Measurements from ENCODE around the gene TMEM151A.
"Not testable (repeated sequence)": the region's sequence is repeated elsewhere in the genome, so short reads cannot be mapped to it uniquely, and the experiment has no call there.

TMEM151A gene

DNA sequence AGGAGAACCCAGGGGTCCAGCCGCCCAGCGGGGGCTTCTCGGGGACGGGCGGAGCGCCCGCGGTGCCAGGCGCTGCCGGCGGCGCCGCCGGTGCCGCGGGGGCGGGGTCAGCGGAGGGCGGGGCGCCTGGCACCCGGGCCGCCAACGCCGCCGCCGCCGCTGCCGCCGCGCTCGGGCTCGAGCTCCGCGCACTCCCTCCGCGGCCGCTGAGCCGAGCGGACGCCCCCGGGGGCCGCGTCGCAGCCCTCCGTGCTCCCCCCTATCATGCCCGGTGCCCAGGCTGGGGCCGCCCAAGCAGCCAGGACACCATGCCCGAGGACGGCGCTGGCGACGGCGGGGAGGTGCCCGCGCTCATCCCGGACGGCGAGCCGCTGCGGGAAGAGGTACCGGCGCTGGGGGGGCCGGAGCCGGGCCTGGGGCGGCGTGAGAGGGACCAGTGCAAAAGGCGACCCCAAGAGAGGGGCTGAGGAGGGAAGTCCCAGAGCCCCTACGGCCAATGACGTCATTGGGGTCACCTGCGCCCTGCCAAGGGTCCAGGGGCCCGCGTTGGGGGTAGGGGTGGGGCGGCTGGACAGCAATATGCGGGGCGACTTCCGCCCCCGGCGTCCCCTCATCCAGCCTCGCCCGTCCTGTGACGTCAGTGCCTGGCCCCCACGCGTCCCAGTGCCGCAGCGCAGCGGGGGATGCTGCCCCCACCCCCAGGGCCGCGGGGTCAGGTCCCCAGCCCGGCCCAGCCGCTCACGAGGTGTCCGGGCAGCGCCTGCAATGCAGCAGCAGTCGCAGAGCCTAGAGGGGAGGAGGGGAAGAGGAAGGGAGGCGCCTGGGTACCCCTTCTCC is at the start of gene TMEM151A:
Gene TMEM151A (plus strand): TSS at position 189 of the 837 bp plus-strand sequence. CDS start 120 bp downstream, at position 309.
- DNase-seq (ENCODE audit: low read depth in 2 of 2), result no peak

DNA sequence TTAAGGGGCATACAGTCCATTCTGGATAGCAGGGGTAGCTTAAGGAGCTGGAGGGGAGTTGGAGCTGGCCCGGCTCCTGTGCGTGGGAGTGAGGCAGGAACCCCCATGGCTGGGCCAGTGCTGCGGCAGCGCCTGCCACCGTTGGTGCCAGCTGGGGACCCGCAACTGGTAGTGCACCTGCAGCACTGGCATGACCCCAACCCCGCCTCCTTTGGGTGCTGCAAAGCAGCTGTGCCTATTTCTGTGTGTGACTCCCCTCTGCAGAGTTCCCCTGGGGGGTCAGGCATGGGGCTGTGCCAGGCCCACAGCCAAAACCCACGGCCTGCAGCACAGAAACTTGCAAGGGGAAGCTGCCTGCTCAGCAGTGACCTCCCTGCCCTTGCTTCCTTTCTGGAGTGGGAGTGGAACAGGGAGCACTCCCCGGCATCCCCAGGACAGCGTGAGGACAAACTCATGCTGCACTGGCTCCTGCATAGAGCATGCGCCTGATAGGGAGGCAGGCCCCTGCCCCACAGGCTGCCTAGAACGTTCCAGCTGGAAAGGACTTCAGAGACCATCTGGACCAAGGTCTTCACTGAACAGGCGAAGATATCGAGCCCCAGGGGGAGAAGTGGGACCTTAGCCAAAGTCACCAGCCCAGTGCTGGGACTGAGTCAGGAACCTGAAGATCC is 49.5 kb upstream of the TMEM151A start:
- DNase-seq (ENCODE audit: low read depth in 2 of 2), result no peak

DNA sequence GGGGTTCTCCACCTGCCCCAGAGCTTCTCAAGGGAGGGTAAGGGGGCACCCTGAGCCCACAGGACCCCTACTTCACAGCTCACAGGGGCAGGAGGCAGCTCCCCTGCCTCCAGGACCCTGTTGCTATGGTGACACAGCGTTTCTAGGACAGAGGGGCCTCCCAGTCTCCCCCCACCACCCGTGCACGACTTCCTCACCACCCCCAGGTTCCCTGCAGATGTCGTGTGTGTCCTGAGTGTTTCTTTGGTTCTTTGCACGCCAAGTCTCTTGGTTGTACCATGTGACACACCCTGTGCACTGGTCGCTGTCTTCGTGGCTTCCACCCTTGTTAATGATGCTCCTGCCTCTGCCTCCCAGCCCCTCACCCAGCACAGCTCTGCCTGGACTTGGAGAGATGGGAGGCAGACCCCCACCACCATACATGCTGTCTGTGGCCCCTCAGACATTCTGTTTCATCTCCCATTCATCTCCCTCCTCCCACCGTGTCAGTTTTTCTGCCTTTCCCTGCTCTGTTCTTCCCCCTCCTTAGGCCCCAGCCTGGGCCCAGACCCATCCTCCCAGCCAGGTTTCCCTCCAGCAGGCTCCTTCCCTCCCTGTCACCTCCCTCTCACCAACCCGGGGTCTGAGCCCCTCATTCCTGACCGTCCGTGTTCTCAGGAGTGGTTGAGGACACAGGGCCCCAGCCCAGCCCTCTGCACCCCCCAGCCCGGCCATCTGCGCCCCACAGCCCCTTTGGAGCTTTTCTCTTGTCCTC is 47.7 kb upstream of the TMEM151A start:
- no peak for DNase-seq (ENCODE audit: low read depth in 2 of 2)

DNA sequence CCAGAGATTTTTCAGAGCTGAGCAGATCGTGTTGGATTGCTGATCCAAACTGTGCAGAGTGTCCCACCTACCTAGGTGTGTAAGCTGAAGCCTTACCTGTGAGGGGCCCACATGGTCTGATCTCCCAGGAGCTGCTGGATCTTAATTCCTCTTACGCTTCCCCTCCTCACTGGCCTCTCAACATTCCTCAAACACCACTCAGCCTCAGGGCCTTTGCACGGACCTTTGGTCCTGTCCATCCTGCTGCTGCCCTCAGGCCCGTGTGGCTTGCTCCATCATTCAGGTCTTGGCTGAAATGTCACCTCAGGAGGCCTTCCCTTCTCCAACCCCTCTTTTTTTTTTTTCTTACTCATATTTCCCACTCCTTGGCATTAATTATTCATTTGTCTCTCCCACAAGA is 44.4 kb upstream of the TMEM151A start:
- DNase-seq (ENCODE audit: low read depth in 2 of 2), result no peak

DNA sequence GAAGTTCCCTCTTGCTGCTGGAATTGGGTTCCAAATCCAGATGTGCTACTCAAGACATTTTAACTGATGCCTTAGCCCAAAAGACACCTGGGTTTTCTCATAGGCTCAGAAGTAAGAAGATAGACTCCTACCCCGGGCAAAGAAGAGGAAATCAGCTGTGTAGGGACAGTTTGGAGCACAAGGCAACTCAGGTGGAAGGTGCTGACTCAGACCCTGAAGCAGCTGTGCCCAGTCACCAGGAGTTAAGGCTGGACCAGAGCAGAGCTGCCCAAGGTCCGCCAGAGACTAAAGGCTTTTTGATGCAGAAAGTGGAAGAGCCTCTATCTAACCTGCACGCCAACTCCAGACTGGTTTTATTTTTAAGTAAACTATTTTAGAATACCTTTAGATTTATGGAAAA is 43.9 kb upstream of the TMEM151A start:
- no peak for DNase-seq (ENCODE audit: low read depth in 2 of 2)

DNA sequence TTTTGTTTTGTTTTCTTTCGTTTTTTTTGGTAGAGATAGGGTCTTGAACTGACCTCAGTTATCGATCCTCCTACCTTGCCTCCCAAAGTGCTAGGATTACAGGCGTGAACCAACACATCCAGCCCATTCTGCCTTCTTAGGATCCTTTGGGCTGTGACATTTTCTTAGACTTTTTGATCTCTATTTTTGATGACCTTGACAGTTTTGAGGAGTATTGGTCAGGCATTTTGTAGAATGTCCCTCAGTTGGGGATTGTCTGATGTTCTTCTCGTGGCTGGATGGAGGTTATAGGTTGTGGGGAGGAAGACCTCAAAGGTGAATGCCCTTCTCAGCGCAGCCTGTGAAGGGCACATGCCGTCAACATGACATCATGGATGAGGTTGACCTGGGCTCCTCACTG is 42.8 kb upstream of the TMEM151A start:
- DNase-seq (ENCODE audit: low read depth in 2 of 2), result no peak

DNA sequence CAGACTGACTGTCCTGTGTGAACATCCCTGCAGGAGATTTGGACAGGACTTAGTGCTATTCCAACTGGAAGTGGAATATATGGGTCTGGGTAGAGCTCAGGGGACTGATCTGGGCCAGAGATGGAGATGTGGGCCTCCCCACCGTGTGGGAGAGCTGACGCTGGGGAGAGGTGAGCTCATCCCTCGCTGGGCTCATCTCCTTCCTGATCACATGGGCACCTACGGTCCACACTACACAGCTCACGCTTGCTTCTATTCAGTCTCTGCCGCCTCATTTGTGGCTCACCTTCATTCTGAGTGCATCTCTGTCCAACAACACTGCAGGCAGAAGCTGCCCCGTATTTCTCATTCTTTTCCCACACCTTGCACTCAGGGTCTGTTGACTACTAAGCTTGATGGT is 39.9 kb upstream of the TMEM151A start:
- no peak for DNase-seq (ENCODE audit: low read depth in 2 of 2)

- not testable (repeated sequence) for DNase-seq (ENCODE audit: low read depth in 2 of 2)
These were observed 38.6 kb upstream of the TMEM151A start for GRCh38 chr11:66253081-66253480.

DNA sequence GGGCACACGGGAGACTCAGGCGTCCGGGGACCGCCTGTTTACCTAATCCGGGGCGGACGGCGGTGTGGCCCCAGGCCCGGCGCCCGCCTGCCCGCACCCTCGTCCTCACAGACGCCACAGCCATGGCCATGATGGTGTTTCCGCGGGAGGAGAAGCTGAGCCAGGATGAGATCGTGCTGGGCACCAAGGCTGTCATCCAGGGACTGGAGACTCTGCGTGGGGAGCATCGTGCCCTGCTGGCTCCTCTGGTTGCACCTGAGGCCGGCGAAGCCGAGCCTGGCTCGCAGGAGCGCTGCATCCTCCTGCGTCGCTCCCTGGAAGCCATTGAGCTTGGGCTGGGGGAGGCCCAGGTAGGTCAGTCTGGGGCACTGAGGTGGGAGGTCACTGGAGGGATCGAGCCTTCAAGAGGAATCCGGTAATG is 33.2 kb upstream of the TMEM151A start:
- no peak for DNase-seq (ENCODE audit: low read depth in 2 of 2)

- DNase-seq (ENCODE audit: low read depth in 2 of 2), result no peak
These were observed 32.5 kb upstream of the TMEM151A start for GRCh38 chr11:66259225-66259624.

DNA sequence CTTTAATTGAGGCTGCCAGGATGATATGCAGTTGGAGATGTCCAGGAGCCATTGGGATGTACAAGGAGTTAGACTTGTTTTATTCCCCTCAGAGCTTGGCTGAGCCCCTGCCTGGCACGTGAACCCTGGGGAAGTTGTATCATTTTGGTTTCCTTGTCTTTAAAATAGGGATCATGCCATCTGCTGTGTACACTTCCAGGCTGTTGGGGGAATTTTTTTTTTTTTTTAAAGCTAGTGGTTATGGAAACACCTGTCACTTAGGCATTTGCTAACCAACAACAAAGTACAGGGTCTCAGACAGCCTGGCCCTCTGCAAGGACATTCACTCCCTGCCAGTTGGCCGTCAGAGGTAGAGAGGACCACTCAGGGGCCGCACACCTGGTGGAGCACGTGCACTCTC is 31.7 kb upstream of the TMEM151A start:
- no peak for DNase-seq (ENCODE audit: low read depth in 2 of 2)

DNA sequence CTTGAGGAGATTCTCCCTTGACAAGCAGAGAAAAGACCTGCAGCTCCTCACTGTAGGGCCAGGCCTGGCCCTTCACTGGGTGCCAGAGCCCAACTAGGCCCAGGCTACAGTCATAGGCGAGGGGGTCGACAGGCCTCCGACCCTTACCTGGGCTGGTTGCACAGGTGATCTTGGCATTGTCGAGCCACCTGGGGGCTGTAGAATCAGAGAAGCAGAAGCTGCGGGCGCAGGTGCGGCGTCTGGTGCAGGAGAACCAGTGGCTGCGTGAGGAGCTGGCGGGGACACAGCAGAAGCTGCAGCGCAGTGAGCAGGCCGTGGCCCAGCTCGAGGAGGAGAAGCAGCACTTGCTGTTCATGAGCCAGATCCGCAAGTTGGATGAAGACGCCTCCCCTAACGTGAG is 30.1 kb upstream of the TMEM151A start:
- no peak for DNase-seq (ENCODE audit: low read depth in 2 of 2)

- DNase-seq (ENCODE audit: low read depth in 2 of 2), result no peak
These were observed 29.5 kb upstream of the TMEM151A start for GRCh38 chr11:66262191-66262590.

DNA sequence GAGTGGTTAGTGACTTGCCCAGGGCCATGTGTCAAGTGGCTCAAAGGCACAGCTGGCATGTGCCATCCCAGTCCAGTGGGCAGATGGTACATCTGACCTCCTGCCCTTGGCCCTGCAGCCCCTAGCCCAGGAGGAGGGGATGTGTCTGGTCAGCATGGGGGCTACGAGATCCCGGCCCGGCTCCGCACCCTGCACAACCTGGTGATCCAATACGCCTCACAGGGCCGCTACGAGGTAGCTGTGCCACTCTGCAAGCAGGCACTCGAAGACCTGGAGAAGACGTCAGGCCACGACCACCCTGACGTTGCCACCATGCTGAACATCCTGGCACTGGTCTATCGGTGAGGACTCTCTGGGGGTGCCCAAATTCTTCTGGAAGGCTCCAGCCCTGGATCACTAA is 29.0 kb upstream of the TMEM151A start:
- DNase-seq (ENCODE audit: low read depth in 2 of 2), result no peak

GRCh38 chr11:66263231-66263630 is 28.5 kb upstream of the TMEM151A start:
- DNase-seq (ENCODE audit: low read depth in 2 of 2), result no peak

DNA sequence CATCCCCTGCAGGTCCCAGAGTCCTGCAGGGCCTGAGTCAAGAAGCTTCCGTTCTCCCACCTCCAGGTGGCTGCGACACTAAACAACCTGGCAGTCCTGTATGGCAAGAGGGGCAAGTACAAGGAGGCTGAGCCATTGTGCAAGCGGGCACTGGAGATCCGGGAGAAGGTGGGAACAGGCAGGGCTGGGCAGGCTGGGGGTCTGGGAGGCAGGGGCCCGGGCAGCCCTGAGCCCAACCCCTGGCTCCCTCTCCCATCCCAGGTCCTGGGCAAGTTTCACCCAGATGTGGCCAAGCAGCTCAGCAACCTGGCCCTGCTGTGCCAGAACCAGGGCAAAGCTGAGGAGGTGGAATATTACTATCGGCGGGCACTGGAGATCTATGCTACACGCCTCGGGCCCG is 27.9 kb upstream of the TMEM151A start:
- DNase-seq (ENCODE audit: low read depth in 2 of 2), result no peak

DNA sequence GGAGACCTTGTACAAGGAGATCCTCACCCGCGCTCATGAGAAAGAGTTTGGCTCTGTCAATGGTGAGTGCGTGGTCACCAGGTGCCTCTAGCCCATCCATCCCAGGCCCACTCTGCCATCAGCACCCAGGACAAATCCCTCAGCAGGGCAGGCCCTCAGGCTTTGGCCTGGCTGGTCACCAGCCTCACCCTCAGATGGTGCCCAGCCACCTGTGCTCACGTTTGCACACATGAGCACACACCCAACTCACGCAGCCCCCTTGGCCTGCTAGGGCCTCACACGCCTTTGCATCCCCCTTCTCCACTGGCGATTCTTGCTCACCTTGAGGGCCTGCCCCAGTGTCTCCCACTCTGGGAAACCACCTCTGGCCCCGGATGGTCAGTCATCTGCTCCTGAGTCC is 27.3 kb upstream of the TMEM151A start:
- no peak for DNase-seq (ENCODE audit: low read depth in 2 of 2)

DNA sequence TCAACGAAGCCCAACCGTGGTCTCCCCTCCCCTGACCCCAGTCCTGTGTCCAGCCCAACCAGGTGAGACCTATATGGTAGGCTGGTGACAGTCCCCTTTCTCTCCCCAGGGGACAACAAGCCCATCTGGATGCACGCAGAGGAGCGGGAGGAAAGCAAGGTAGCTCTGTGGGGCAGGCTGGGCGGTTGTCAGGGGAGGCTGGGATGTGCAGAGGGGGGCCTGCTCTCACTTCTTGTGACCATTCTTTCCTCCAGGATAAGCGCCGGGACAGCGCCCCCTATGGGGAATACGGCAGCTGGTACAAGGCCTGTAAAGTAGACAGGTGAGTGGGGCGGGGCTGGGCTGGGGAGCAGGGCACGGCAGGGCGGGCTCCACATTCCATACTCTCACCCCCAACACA is 26.8 kb upstream of the TMEM151A start:
- DNase-seq (ENCODE audit: low read depth in 2 of 2), result no peak

GRCh38 chr11:66265531-66266377 is 25.9 kb upstream of the TMEM151A start:
- DNase-seq (ENCODE audit: low read depth in 2 of 2), result no peak

DNA sequence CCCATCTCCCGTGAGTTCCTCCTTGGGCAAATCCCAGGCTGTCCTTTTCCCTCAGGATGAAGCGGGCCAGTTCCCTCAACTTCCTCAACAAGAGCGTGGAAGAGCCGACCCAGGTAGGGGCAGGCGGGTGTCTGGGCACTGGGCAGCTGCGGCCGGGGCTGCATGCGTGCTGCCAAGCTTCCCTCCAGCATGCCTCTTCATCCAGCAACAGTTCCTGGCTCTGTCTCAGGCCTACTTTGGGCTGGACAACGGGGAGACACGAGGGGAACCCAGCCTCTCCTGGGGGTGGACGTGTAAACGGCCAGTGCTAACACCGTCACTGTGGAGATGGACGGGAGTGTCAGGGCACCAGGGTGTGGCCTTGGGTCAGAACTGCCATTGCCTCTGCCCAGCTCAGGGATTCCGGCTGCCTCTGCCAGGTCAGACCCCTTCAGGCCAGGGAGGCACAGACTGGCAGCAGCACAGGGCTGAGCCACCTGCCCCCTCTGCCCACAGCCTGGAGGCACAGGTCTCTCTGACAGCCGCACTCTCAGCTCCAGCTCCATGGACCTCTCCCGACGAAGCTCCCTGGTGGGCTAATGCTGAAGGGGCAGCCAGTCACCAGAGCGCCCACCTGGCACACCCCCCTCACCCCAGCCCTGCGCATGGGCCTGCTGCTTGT is 25.2 kb upstream of the TMEM151A start:
- DNase-seq (ENCODE audit: low read depth in 2 of 2), result no peak

GRCh38 chr11:66267039-66267378 is 24.7 kb upstream of the TMEM151A start:
- no peak for DNase-seq (ENCODE audit: low read depth in 2 of 2)
